ENCODE data around the gene STK17B.

DNA sequence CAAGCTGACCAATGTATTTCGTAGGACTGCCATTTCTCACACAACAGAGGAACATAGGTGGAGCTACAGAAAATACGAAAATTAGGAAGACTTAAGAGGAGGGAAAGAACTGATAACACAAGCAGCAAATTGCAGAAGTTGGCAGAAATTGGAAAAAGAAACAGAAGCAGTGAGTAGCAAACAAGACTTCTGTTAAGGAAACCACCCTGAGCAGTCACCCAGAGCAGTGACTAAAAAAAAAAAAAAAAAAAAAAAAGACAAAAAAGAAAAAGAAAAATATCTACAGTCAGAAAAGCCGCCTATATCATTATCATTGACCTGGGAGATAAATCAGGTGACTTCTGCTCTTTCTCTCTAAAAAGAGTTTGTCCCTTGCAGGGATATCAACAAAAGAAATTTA is 21.4 kb downstream of the STK17B start:
- TF ChIP-seq, protein P1, sequence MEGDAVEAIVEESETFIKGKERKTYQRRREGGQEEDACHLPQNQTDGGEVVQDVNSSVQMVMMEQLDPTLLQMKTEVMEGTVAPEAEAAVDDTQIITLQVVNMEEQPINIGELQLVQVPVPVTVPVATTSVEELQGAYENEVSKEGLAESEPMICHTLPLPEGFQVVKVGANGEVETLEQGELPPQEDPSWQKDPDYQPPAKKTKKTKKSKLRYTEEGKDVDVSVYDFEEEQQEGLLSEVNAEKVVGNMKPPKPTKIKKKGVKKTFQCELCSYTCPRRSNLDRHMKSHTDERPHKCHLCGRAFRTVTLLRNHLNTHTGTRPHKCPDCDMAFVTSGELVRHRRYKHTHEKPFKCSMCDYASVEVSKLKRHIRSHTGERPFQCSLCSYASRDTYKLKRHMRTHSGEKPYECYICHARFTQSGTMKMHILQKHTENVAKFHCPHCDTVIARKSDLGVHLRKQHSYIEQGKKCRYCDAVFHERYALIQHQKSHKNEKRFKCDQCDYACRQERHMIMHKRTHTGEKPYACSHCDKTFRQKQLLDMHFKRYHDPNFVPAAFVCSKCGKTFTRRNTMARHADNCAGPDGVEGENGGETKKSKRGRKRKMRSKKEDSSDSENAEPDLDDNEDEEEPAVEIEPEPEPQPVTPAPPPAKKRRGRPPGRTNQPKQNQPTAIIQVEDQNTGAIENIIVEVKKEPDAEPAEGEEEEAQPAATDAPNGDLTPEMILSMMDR (IDR thresholded peaks at IDR 0.05; ENCODE audit: insufficient read depth, low read length, poor library complexity, severe bottlenecking) = no peak
- no peak for TF ChIP-seq EZH2phosphoT487 (conservative IDR thresholded peaks at IDR 0.05; ENCODE audit: low read length)
